ENCODE results near the gene COL4A3. TPM values are rescaled to one million over a fixed set of nuclear protein-coding genes. Genes with fewer than 3 reads are reported as not detected.

Gene COL4A3
- 0.67 TPM for total RNA-seq
- long read RNA-seq, partial matches to known transcripts, result 0 of 4 reads
- long read RNA-seq, other reads (novel, unspliced or antisense), result 4 of 4 reads

- no peak for DNase-seq (ENCODE audit: low spot score)
Measured at GRCh38 chr2:227163998-227164762, at the start of gene COL4A3, which contains the start of gene COL4A4. TSS of gene COL4A3 (plus strand) at chr2:227164624. CDS start at chr2:227164727, 103 bp downstream. TSS of gene COL4A4 (minus strand) at chr2:227164205. CDS start at chr2:227147483, 16,722 bp downstream.

DNA sequence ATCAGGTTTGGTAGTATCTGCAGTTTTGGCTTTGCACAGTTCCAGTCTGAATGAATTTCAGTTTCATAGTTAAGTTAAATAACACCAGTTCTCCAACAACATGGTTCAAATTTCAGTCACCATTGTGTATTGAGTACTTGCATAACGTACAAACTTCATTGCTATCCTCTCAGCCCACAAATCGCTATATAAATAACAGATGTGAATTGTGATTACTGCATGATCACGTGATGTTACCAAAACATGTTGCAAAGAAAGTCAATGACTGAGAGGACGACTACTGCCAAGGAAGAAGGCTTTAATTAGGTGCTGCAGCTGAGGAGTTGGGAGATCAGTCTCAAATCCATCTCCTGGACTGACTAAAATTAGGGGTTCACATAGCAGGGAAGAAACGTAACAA, 48.7 kb upstream of the COL4A3 start:
- no peak for DNase-seq (ENCODE audit: low spot score)

DNA sequence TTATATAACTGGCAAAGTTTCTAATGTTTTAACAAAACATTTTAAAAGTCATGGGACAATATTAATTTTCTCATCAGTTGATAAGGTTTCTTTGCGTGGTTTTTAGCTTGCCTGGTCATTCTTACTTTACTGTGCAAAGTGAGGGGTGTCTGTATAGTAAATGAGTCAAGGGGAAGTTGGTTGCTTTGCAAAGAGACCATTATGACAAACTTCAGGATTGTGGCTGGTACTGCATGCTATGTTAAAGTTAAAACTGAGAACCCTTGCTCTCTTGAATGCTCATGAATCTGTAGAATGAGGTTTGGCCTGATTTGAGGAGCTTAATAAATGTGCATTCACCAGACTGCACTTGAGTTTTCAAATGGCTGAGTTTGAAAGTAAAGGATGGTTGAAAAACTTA, 47.4 kb upstream of the COL4A3 start:
- no peak for DNase-seq (ENCODE audit: low spot score)

GRCh38 chr2:227117852-227118251, 46.6 kb upstream of the COL4A3 start:
- DNase-seq (ENCODE audit: low spot score), result no peak

DNA sequence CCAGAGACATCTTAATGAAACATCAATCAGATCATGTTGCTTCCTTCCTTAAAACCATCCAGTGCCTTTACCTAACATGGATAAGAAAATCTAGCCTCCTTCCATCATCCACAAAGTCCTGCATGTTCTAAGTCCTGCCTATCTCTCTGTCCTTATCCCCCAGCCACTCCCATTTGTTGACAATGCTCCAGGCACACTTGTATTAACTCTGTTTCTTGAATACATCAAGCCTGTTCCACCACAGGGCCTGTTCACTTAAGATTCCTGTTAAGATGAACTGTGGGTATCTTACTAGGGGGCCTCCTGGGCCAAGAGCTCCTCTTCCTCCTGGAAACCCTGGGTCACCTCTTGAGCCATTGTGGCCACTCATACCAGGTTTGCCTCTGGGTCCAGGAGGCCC, 46.1 kb upstream of the COL4A3 start:
- DNase-seq (ENCODE audit: low spot score), result no peak

DNA sequence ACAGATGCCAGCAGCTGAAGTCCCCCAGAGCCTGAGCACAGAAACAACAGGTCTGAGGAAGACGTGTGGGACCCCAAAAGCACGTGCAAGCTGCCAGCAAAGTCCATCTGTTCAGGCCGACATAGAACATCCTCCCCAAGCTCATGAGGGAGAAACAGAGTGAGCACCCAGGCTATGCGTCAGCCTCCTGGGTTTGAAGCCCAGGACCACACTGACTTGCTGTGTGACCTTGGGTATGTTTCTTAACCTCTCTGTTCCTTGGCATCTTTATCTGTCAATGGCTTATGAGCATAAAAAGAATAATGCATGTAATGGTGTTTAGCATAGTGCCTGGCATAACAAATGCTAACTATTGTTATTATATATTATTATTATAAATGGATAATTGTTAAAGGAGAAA, 40.7 kb upstream of the COL4A3 start:
- DNase-seq (ENCODE audit: low spot score), result no peak

DNA sequence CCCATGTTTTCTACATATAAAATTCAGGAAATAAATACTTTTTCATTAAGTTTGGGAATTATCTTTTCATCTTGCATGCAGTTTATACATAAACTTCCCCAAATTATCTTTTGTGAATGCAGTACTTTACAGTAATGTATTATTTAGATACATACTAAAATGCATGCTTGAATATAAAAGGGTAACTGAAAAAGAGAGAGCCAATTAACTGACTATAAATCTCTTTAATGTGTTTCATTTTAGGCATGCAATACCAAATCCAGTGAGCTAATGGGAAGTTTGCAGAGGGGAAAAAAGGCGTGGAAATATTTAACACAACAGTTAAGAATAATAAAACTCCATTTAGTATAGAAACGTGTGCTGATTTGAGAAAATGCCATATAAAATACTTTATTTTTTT, 39.6 kb upstream of the COL4A3 start:
- no peak for DNase-seq (ENCODE audit: low spot score)

DNA sequence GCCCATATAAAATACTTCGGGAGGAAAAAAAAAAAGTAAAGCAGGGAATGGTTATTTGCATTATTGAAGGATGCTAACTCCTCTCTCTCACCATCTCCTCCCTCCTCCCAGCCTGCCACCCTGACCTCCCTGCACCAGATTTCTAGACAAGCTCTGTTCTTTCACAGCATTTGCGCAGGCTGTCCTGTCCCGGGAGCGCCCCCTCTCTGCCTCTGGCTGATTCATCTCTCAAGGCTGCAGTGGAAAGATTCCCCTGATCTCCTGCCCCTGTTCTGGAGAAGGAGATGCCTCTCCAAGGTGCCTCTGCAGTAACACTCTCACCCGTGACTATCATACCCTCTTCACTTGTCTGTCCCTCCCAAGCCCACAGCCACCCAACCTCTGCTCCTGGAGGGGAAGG, 38.9 kb upstream of the COL4A3 start:
- no peak for DNase-seq (ENCODE audit: low spot score)

- no peak for DNase-seq (ENCODE audit: low spot score)
Measured at GRCh38 chr2:227127201-227127600, 37.2 kb upstream of the COL4A3 start.

DNA sequence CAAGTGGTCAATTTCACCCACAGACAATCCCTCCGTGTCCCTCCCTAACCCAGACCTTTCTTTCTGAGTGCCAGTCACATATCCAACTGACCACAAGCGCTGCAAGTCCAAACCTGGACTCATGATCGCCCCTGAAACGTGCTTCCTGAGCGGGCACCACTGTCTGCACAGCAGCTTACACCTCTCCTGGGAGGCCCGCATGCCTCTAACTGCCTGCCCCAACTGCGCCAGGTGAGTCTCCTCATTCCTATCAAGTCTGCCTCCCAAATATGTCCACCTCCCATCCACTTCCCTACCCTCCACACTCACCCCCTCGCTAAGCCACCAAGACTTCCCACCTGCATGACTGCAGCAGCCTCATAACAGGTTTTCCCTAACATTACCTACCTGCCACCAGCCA, 33.8 kb upstream of the COL4A3 start:
- DNase-seq (ENCODE audit: low spot score), result no peak

GRCh38 chr2:227132986-227133385, 31.4 kb upstream of the COL4A3 start:
- no peak for DNase-seq (ENCODE audit: low spot score)

- no peak for DNase-seq (ENCODE audit: low spot score)
Measured at GRCh38 chr2:227134591-227134990, 29.8 kb upstream of the COL4A3 start.

- DNase-seq (ENCODE audit: low spot score), result no peak
Measured at GRCh38 chr2:227141301-227141700, 23.1 kb upstream of the COL4A3 start.

DNA sequence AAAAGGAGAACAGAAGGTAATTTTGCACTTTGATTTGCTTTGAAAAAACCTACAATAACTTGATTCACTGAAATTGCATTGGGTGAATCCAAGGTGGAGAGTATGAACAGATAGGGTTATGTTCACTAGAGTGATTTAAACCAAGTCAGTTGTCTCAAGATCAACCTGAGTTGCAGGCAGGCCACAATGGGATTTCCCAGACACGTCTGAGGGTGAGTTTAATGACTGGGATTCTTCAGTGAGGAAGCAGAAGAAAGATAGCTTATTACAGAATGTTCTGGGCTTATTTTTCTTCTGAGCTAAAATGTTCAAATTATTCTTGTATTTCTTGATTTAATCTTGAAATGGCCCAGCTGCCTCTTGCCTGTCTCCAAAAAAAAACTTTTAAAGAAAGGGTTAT, 20.5 kb upstream of the COL4A3 start:
- DNase-seq (ENCODE audit: low spot score), result no peak

- DNase-seq (ENCODE audit: low spot score), result no peak
Measured at GRCh38 chr2:227146456-227146855, 18.0 kb upstream of the COL4A3 start.

GRCh38 chr2:227147023-227147422, 17.4 kb upstream of the COL4A3 start:
- DNase-seq (ENCODE audit: low spot score), result no peak

- DNase-seq (ENCODE audit: low spot score), result no peak
Measured at GRCh38 chr2:227148106-227148505, 16.3 kb upstream of the COL4A3 start.

GRCh38 chr2:227150222-227150936, 14.0 kb upstream of the COL4A3 start:
- no peak for DNase-seq (ENCODE audit: low spot score)

- no peak for DNase-seq (ENCODE audit: low spot score)
Measured at GRCh38 chr2:227152093-227152766, 12.2 kb upstream of the COL4A3 start.

GRCh38 chr2:227153307-227153706, 11.1 kb upstream of the COL4A3 start:
- DNase-seq (ENCODE audit: low spot score), result no peak

GRCh38 chr2:227153758-227154486, 10.5 kb upstream of the COL4A3 start:
- DNase-seq (ENCODE audit: low spot score), result no peak
